GM18873 (cell line): ENCODE data around the gene ZNF365.
"Not testable (repeated sequence)": the region's sequence is repeated elsewhere in the genome, so short reads cannot be mapped to it uniquely, and the experiment has no call there.

Source experiments
- ATAC-seq: cut with Tn5 transposase; IDR thresholded peaks from one replicate; pipeline ENCODE4 v1.9.1; 2021; ENCODE audit warnings: mild to moderate bottlenecking, moderate library complexity, moderate number of reproducible peaks; ENCODE audit not compliant: unreplicated experiment, low FRiP score

The ZNF365 gene

DNA sequence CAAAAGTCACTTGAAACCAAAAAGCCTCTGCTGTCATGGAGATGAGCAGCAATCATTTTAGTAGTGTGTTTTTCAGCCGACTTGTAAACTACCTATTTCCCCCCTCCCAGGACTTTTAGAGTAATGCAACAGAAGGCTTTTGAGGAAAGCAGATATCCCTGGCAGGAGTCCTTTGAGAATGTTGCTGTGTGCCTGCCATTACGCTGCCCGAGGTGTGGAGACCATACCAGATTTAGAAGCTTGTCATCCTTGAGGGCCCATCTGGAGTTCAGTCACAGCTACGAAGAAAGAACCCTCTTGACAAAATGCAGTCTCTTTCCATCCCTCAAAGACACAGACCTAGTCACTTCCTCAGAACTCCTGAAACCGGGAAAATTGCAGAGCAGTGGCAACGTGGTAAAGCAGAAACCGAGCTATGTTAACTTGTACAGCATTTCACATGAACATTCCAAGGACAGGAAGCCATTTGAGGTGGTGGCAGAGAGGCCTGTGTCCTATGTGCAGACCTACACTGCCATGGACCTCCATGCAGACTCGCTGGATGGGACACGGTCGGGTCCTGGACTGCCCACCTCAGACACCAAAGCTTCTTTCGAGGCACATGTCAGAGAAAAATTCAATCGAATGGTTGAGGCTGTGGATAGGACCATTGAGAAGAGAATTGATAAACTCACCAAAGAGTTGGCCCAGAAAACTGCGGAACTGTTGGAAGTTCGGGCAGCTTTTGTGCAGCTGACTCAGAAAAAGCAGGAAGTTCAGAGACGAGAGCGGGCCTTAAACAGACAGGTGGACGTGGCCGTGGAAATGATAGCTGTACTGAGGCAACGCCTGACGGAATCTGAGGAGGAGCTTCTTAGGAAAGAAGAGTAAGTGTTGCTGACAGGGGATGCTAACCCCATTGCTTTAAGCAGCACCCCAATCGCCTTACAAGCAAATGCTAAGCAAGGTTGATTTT lies 2.2 kb downstream of the ZNF365 start:
- ATAC-seq, result no peak

DNA sequence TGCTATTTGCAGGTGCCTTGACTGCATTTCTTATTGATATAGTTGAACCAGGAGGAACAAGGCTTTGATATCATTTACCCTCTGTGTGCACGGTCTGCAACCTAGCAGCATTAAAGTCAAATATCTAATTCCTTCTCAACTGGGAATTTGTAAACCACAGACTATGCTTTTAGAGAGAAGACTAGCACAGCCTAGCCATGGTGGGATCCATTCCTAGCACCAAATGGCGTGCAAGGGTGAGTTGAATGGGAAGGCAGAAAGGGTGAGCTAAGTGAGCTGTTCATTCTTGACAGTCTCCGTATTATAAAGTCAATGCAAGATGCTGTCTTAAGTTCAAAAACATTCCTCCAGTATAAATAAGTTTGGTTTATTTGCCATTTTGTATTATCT lies 2.9 kb downstream of the ZNF365 start:
- no peak for ATAC-seq

DNA sequence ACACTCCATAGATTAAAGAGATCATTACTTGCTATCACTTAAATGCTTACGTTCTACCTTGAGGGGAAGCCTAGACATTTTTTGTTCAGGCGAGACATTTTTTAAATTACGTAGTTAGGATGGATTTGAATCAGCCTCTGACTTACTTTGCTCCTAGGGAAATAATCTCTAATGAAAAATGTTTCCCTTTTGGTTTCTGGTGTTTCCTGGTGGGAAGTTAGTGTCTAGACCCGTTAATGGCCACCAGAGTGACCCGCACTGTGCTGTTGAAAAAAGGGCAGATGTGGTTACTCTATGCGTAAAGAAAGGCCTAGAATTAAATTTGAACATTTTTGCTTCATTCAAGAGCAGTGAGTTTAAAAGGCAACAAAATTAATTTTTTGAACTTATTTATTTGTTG lies 3.8 kb downstream of the ZNF365 start:
- ATAC-seq, result no peak

DNA sequence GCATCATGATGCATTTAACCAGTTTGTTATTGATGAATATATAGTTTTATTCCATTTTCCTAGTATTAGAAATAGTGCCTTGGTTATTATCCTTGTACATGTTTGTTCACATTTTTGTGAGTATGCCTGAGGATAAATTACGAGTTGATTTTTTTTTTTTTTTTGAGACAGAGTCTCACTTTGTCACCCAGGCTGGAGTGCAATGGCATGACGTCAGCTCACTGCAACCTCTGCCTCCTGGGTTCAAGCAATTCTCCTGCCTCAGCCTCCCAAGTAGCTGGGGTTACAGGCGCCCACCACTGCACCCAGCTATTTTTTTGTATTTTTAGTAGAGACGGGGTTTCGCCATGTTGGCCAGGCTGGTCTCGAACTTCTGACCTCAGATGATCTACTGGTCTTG lies 4.7 kb downstream of the ZNF365 start:
- ATAC-seq, result not testable (repeated sequence)

DNA sequence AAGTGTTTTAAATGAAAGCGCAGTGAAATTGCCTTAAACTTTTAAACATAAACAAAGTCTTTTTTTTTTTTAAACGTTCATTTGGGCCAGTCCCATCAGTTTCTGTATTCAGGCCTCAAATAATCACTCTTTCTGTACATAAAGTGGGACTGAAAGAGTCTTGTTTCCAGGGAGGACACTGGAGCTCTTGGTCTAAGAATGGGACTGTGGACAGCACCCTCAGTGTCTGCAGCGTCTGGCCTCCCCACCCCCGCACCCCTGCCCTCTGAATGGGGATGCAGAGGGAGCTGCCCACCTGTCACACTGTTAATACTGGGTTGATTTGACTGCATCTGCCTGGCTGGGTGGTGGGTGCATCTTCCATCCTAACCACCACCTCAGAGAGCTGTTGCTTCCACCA lies 5.2 kb downstream of the ZNF365 start:
- ATAC-seq, result no peak

DNA sequence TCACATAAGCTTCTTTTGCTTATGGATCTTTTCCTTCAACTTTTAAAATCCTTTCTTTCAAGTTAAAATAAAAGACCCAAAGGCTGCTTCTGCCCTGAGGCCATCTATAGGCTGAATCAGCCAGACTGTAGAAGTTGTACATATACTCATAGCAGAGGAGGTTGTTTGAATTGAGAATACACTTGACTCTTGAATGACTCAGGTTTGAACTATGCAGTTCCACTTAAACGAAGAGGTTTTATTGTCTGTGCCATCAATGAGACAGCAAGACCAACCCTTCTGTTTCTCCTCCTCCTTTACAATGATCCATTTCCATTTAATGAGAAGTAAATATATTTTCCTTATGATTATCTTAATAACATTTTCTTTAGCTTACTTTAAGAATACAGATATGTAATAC lies 5.8 kb downstream of the ZNF365 start:
- ATAC-seq, result no peak

DNA sequence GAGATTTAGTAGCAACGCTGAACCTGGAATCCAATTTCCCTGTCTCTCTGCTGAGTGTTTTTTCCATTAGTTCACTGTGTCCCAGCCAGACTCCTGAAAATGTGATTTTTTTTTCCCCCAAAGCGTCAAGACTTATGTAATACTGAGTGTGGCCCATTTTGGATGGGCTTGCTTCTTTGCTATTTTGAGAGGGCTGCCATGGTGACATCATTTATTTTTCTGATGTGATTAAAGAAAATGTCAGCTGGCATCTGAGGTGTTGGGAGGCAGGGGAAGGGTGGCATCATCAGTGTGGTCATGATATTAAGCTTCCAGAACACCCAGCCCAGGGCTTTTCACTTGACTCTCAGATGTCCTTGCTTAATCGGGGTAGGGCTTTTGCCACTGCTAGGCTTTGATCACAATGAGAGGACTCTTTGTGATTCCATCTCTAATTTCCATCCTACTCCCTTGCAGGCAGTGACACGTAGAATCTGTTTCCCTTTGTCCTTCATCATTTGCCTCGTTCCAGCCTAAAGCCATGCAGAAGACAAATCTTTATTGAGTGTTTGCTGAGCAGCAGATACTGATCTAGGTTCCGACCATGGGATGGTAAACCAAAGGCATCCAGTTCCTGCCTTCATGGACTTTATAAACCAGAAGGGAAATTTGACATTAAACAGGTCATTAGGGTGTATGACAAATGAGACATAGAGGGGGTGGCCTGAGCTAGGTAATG lies 7.4 kb downstream of the ZNF365 start:
- ATAC-seq, result no peak

DNA sequence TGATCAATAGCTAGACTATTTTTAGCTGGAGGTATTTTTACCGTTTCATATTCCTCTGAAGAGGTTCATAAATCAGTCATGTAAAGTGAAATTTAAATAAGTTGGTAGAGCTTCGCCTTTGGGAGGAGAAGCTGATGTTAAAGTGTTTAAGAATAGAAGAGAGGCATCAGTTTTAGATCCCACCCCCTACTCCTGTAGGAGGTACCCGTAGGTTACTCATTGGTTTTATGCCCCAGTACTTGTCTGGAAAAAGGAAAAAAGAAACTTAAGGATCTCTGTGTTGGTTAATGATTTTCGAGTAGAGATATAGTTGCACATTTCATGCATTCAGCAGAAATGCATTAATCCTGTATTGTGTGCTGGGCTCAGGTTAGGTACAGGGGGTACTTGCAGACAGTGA lies 8.7 kb downstream of the ZNF365 start:
- ATAC-seq, result no peak

DNA sequence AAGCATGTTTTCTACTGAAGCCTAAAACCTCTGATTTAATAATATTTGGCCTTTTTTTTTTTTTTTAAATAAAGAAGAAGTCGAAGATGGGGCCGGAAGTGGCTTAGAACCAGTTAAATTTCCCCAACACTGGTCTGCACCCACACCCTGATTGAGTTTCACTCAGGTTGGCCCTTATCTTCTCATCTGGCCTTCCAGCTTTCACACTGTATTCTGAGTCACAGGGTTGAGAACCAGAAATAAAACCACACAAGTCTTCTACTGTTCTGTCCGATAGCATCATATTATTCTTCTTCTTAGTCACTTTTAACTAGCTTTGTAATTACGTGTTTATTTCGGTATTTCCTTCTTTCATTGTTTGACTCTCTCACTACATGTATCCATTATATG lies 9.9 kb downstream of the ZNF365 start:
- no peak for ATAC-seq

DNA sequence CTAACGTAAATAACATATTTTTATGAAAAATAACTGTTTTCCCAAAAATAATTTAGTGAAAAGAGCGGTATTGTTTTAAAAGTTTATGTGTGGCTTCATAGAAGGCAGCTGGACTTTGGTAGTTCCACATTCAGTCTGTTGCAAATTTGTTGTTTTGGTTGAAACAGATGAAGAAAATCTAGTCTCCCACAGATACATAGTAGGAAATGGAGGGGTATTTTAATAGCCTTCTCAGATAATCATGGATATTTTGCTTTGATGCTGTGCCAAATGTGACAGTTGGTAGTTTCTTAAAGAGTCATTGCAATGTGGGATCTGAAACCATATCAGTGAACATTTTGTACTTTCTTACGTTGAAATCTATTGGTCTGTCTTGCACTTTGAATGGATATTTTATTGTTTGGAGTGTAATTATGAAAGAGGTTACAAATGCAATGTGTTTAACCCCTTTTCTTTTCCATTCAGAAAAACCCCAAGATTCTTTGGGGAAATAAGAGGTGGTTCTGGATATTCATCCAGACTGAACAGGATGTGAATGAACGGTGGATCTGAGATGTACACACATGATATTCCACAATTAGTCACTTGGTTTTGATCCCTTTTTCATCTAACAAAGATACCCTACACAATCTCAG lies 10.4 kb downstream of the ZNF365 start:
- ATAC-seq, result no peak

DNA sequence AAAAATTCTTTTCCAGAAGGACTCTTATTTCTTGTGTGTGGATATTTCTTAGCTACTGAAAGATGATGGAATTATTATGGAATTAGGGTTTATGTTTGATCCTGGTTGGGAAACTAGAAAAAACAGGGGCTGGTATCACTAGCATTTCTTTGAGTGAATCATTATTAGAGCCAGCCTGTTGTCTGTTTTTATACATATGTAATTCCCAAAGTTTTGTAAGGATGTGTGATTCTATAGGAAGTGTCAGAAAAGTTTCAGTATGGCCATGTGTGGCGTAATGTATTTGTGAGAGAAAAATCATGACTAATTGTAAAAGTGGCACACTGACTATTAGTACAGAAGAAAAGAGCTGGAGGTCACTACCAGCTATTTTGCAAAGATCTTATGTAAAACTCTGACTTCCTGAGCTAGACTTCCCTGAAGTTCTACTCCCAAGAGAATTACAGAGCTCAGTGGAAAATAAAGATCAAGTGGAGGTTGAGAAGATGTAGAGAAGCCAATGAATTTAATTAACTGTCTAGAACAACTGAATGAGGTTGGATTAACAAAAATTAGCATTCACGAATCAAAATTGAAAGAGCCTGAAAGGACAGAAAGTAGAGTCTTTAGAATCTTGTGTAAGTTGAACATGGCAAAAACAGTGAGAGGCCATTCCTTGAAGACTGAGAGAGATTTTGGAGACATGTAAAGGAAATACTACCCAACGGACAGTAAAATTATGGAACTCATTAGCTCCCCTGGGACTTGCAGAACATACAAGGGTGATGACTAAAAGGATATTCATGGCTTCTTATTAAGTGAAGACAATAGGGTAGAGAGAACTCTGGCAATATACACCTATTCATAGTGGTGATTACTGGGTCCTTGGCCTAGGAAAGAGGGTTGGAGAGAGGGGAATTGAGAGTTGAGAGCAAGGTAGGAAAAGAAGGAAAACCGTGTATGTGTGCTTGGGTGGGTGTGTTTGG lies 12.5 kb downstream of the ZNF365 start:
- ATAC-seq, result no peak

DNA sequence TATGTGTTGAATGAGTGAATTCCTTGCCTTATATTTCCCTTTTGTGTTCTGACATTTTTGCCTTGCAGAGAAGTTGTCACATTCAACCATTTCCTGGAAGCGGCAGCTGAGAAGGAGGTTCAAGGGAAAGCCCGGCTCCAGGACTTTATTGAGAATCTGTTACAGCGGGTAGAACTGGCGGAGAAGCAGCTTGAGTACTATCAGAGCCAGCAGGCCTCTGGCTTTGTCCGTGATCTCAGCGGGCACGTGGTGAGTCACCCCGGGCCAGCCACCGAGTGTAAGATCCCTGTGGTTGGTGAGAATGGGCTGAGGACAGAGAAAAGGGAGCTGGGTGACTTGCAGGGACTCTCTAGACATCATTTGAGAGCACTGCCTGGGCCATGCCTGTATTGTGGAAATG lies 14.2 kb downstream of the ZNF365 start:
- ATAC-seq, result no peak

DNA sequence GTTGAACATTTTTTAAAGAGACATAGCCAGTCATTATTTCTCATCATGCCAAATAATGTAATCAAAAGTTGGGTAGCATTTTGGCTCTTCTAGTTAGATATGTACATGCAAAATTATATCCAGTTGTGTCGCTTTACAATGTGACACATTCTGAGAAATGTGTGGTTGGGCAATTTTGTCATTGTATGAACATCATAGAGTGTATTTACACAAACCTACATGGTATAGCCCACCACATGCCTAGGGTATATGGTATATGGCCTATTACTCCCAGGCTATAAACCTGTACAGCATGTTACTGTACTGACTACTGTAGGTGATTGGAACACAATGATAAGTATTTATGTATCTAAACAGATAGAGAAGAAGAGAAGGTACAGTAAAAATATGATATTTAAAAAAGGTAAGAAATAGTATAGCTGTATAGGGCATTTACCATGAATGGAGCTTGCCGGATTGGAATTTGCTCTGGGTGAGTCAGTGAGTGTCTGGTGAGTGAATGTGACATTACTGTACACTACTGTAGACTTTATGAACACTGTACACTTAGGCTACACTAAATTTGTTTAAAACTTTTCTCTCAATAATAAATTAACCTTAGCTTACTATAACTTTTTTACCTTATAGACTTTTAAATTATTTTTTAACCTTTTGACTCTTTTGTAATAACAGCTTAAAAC lies 16.5 kb downstream of the ZNF365 start:
- no peak for ATAC-seq

DNA sequence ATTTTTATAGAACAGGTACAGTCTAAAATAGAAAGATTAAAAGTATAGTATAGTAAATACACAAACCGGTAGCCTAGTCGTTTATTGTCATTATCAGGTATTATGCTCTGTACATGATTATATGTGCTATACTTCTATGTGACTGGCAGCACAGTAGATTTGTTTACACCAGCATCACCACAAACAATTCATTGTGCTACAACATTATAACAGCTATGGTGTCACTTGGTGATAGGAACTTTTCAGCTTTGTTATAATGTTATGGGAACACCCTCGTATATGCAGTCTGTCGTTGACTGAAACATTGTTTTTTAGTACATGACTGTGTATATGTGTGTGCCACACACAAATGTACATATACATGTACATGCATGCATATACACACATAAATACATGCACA lies 19.1 kb downstream of the ZNF365 start:
- ATAC-seq, result no peak

DNA sequence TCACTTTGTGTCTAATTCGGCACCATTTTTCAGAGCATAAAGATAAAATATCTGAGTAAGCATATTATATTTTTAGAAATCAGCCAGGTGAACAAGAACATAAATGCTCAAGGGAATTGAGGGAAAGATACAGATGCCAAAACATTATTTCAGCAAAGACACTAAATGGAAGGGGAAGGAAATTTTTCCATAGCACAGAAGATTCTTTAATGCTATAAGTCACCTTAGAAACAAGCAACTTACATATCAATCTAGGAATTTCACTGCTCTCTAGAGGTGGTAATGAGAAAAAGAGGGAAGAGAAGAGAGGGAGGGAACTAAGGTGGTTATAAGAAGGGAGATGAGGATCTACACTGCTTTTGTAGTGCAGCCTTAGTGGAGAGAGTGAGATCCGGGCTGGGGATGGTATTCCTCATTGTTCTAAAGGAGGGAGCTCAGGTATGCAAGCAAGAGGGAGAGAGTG lies 20.4 kb downstream of the ZNF365 start:
- ATAC-seq, result no peak

DNA sequence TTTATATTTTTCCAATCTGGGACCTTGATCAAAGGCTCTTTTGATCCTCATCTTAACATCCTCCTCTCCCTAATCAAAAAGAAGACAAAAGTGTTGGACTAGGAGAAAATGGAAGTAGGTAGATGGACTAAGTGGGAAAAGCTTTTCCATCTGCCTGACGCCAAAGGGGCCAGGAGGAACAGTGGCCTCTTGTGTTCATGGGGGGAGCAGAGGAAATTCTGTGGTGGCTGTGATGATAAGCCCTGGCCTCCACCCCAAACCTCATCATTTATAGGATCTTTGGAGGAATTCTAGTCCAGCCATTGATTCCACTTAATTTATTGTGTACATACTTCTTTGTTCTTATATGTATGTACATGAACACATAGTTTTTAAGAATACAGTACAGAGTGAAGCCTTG lies 21.7 kb downstream of the ZNF365 start:
- ATAC-seq, result no peak

DNA sequence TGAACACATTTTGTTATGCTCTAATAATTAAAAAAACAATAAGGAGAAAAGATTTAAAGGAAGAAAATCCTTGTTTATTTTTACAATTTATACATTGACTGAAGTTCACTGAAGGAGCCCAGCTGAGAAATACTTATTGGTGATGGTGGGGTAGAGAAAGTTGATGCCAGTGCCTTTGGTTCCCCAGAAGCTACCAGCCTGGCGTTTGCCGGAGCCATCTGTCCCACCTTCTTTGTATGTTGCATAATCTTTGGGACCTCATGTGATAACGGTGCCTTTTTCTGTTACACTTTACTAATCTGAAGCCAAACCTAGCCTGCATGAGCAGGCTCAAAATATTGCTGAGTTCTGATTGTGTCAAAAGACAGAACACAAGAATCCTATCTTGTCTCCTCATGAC lies 22.7 kb downstream of the ZNF365 start:
- no peak for ATAC-seq

DNA sequence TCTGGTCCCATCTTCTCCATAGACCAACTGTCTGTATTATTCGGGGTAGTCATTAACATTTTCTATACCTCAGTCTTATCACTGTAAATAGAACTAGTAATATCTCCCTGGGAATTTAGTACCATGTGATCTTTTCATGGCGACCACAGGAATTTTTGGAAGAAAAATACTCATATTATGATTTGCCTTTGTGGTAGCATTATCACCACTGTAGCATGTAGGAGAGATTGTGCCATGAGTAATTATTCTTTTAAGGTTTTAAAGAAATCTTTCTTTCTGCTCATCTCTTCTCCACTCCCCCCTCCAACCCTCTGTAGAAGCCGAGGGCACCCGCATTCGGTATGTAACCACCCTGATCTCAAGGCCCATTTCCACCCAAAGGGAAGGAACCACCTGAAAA lies 25.0 kb downstream of the ZNF365 start:
- no peak for ATAC-seq

DNA sequence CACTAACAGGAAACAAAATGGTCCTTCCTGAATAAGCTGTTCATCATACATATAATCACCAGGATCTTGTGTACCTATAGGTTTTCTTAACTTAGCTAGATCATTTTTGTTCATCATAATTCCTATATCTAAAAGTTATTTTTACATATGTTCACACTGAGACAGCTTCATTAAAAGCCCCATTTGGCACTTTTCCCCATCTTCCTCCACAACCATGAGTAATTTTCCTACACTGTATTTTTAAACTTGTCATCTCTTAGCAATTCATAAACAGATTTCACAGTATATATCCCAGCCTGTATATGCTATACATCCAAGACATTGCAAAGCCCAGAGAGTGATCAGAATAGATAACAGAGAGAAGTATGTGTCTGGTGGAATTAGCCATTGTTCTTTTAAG lies 28.3 kb downstream of the ZNF365 start:
- no peak for ATAC-seq

DNA sequence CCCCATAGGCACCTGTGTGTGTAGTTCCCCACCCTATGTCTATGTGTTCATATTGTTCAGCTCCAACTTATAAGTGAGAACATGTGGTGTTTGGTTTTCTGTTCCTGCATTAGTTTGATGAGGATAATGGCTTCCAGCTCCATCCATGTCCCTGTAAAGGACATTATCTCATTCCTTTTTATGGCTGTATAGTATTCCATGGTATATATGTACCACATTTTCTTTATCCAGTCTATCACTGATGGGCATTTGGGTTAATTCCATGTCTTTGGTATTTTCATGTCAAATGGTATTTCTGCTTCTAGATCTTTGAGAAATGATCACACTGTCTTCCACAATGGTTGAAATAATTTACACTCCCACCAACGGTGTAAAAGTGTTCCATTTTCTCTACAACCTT lies 36.4 kb downstream of the ZNF365 start:
- not testable (repeated sequence) for ATAC-seq
